ENCODE data around the gene MT1G. TPM values are rescaled to one million over a fixed set of nuclear protein-coding genes. Genes with fewer than 3 reads are reported as not detected.

MT1G gene
- total RNA-seq, 1 donor from 2014 or later: 2.9 TPM

- peaks cover 77% of the 10 kb centered on the region for H3K27me3 Mint-ChIP-seq
- H3K27ac Mint-ChIP-seq: no peak overlapping the region
- no peak for DNase-seq (ENCODE audit: low spot score, unreplicated experiment)
- H3K36me3 Mint-ChIP-seq (ENCODE audit: insufficient read depth): peaks cover 3% of the 10 kb centered on the region
- TF ChIP-seq, protein P1, sequence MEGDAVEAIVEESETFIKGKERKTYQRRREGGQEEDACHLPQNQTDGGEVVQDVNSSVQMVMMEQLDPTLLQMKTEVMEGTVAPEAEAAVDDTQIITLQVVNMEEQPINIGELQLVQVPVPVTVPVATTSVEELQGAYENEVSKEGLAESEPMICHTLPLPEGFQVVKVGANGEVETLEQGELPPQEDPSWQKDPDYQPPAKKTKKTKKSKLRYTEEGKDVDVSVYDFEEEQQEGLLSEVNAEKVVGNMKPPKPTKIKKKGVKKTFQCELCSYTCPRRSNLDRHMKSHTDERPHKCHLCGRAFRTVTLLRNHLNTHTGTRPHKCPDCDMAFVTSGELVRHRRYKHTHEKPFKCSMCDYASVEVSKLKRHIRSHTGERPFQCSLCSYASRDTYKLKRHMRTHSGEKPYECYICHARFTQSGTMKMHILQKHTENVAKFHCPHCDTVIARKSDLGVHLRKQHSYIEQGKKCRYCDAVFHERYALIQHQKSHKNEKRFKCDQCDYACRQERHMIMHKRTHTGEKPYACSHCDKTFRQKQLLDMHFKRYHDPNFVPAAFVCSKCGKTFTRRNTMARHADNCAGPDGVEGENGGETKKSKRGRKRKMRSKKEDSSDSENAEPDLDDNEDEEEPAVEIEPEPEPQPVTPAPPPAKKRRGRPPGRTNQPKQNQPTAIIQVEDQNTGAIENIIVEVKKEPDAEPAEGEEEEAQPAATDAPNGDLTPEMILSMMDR (IDR thresholded peaks at IDR 0.05; ENCODE audit: unreplicated experiment): no peak
- no peaks in the 10 kb centered on the region for H3K4me1 Mint-ChIP-seq (ENCODE audit: low read depth)
- no peak overlapping the region for H3K4me3 Mint-ChIP-seq (ENCODE audit: low read depth)
- peaks cover 6% of the 10 kb centered on the region for H3K9me3 Mint-ChIP-seq (ENCODE audit: low read depth)
Measured at GRCh38 chr16:56684926-56685590, 17.2 kb upstream of the MT1G start.

- DNase-seq (ENCODE audit: low spot score, unreplicated experiment): no peak
- H3K36me3 Mint-ChIP-seq (ENCODE audit: insufficient read depth): peaks cover 3% of the 10 kb centered on the region
- H3K27me3 Mint-ChIP-seq: peaks cover 78% of the 10 kb centered on the region
- H3K4me3 Mint-ChIP-seq (ENCODE audit: low read depth): no peak overlapping the region
- peaks cover 6% of the 10 kb centered on the region for H3K9me3 Mint-ChIP-seq (ENCODE audit: low read depth)
- TF ChIP-seq, protein P1 (IDR thresholded peaks at IDR 0.05; ENCODE audit: unreplicated experiment): no peak
- no peaks in the 10 kb centered on the region for H3K4me1 Mint-ChIP-seq (ENCODE audit: low read depth)
- no peak overlapping the region for H3K27ac Mint-ChIP-seq
Measured at GRCh38 chr16:56684256-56684925, 16.5 kb upstream of the MT1G start.

DNA sequence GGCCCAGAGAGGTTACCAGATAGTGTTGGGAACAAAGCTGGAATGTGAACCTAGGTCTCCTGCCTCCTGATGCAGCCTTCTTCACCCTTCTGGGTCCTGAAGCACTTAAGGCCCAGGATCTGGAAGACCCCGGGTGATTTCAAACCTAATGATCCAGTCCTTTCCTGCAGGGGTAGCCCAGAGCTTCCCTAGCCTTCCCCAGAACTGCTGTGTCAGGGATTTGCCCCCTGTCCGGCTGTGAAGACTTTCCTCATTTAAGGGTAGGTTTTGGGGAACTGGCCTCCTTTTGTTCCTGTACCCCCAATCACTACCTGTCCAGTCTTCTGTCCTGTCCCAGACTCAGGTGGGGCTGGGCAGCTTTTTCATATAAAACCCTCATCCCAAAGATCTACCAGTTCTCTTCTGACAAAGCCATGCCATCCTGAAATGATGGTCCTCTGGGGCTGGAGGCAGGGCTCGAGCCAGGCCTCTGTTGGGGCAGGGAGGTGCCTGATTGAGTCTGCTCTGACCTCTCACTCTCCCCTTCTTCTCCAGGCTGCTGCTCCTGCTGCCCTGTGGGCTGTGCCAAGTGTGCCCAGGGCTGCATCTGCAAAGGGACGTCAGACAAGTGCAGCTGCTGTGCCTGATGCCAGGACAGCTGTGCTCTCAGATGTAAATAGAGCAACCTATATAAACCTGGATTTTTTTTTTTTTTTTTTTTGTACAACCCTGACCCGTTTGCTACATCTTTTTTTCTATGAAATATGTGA is 15.7 kb upstream of the MT1G start:
- Mint-ChIP-seq H3K9me3 (ENCODE audit: low read depth) (peaks cover 6% of the 10 kb centered on the region), H3K36me3 (ENCODE audit: insufficient read depth) (peaks cover 3% of the 10 kb centered on the region), H3K27me3 (peaks cover 79% of the 10 kb centered on the region), H3K4me1 (ENCODE audit: low read depth) (no peaks in the 10 kb centered on the region), H3K4me3 (ENCODE audit: low read depth) (no peak overlapping the region), H3K27ac (no peak overlapping the region)
- DNase-seq (ENCODE audit: low spot score, unreplicated experiment): no peak
- TF ChIP-seq, protein P1 (IDR thresholded peaks at IDR 0.05; ENCODE audit: unreplicated experiment): no peak

DNA sequence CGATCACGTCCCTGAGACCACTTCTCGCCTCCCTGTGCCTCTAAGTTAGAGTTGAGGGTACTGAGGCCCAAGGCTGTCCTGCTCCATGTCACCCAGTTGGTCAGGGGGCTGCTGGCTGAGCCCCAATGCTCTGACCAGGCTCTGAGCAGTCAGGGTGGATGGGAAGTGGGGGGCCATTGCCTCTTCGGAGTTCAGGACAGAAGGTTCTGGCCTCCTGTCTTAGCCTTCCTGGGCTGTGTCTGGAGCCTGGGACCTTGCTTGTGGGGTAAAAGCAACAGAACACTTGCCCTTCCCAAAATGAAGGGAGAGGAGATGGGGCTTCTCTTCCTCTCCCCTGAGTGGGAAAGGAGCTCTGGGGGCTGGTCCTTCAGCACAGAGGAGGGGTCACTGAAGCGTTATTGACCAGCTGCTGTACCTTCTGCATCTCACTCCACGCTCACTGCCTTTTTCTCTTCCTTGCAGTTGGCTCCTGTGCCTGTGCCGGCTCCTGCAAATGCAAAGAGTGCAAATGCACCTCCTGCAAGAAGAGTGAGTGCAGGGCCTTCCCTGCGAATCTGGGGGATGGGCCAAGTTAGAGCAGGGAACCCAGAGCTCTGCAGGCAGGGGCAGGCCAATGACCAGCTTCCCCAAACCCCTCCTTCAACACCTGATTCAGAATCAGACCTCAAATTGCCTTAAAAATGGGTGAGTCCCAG is 15.0 kb upstream of the MT1G start:
- DNase-seq (ENCODE audit: low spot score, unreplicated experiment): no peak
- no peaks in the 10 kb centered on the region for H3K4me1 Mint-ChIP-seq (ENCODE audit: low read depth)
- no peak overlapping the region for H3K27ac Mint-ChIP-seq
- H3K27me3 Mint-ChIP-seq: peaks cover 79% of the 10 kb centered on the region
- TF ChIP-seq, protein P1 (IDR thresholded peaks at IDR 0.05; ENCODE audit: unreplicated experiment): no peak
- H3K36me3 Mint-ChIP-seq (ENCODE audit: insufficient read depth): peaks cover 3% of the 10 kb centered on the region
- peak overlapping the region; percentile 71 for H3K4me3 Mint-ChIP-seq (ENCODE audit: low read depth)
- peaks cover 6% of the 10 kb centered on the region for H3K9me3 Mint-ChIP-seq (ENCODE audit: low read depth)

Measured in progenitor cell of endocrine pancreas (in vitro differentiated cells).